ENCODE data around the gene ADTRP. TPM values are rescaled to one million over a fixed set of nuclear protein-coding genes. Genes with fewer than 3 reads are reported as not detected.

Gene ADTRP
- polyA plus RNA-seq, 3 donors from 2014 or later, result not detected

DNA sequence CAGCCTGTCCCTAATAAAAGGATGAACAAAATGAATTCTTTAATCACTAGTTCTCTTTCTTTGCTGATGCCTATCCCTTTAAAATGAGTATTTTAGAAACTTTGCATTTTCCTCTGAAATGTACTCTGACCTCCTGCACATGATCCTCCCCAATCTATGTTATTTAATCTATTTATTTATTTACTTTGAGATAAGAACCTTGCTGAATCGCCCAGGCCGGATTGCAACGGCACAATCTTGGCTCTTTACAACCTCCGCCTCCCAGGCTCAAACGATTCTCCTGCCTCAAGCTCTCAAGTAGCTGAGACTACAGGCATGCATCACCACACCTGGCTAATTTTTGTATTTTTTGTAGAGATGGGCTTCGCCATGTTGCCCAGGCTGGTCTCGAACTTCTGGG, 27.9 kb downstream of the ADTRP start:
- peaks cover 0 to 7% (median 2%) of the 10 kb centered on the region in 3 donors for H3K27me3 Mint-ChIP-seq (ENCODE audit: low read depth in 3 of 3)
- no peak for DNase-seq

DNA sequence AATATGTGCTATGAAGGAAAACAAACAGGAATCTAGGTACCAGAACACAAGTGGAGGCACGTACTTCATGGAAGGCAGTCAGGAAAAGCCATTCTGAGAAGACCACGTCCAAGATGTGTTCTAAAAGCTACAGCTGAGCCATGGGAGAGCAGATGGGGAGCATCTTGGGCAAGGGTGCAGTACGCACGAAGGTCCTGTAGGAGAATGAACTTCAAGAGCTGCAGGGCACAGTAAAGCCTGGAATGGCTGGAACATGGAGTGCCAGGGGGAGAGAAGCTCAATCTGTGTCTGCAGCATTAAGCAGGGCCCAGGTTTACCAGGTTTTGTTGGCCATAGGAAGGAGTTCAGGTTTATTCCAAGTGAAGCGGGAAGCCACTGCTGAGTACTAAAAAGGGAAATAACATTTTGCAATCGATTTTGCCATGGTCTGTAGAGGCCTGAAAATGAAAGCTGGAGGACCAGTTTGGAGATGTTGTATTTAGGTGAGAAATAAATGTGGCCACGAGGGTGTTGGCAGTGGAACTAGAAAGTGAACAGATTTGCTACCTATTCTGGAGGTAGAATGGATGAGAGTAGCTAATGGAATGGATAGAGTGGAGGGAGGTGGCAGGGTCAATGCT, 29.9 kb downstream of the ADTRP start:
- no peaks in the 10 kb centered on the region for H3K4me1 Mint-ChIP-seq
- H3K4me3 Mint-ChIP-seq, result no peak overlapping the region
- no peaks in the 10 kb centered on the region for H3K36me3 Mint-ChIP-seq
- no peak for DNase-seq
- H3K27ac Mint-ChIP-seq, result no peak overlapping the region
- no peaks in the 10 kb centered on the region for H3K9me3 Mint-ChIP-seq
- H3K27me3 Mint-ChIP-seq (ENCODE audit: low read depth in 3 of 3), result peaks cover 0 to 7% (median 2%) of the 10 kb centered on the region in 3 donors

More for the DNA sequence above, 27.9 kb downstream of the ADTRP start:
- no peak overlapping the region for H3K4me3 Mint-ChIP-seq
- H3K4me1 Mint-ChIP-seq, result no peaks in the 10 kb centered on the region
- no peaks in the 10 kb centered on the region for H3K36me3 Mint-ChIP-seq
- H3K27ac Mint-ChIP-seq, result no peak overlapping the region
- H3K9me3 Mint-ChIP-seq, result no peaks in the 10 kb centered on the region

DNA sequence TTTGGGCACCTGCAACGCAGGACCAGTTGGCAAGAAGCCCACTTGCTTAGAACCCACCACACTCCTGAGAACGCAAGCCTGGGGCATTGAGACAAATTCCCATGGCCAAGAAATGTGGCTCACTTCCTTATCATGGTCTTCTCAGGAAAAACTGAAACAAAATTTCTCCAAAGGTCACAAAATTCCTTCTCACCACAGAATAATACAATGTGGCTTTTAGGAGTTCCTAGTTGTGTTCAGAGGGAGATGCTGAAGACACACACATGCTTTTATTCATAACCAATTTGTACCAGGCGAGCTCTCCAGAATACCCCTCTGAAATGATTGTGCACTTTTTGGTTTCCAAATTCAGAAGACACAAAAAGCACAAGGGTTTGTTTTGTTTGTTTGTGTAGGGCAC, 31.6 kb downstream of the ADTRP start:
- Mint-ChIP-seq H3K36me3 (no peaks in the 10 kb centered on the region), H3K4me1 (no peaks in the 10 kb centered on the region), H3K27ac (no peak overlapping the region), H3K9me3 (no peaks in the 10 kb centered on the region), H3K27me3 (ENCODE audit: low read depth in 3 of 3) (peaks cover 2 to 8% (median 3%) of the 10 kb centered on the region in 3 donors), H3K4me3 (no peak overlapping the region)
- DNase-seq, result no peak

DNA sequence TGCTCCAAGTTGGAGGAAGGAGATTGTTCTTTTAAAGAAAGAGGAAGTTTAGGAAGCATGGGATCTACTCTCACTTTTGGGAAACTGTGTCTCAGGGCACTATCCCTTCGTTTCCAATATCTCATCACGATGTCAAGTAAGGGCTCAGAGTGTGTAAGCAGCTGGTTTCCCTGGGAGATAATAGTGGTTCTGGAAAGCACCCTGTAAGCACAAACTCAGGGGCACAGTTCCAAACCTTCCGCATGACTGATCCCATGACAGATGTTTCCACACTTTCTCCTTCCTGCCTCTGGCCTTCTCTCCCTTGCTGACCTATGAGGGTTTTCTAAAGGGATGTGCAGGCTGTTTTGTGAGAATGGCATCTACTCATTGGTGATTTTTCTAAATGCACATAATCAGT, 33.9 kb downstream of the ADTRP start:
- no peaks in the 10 kb centered on the region for H3K4me1 Mint-ChIP-seq
- H3K27me3 Mint-ChIP-seq (ENCODE audit: low read depth in 3 of 3), result peaks cover 4 to 6% (median 5%) of the 10 kb centered on the region in 3 donors
- no peak for DNase-seq
- no peaks in the 10 kb centered on the region for H3K36me3 Mint-ChIP-seq
- no peaks in the 10 kb centered on the region for H3K9me3 Mint-ChIP-seq
- no peak overlapping the region for H3K4me3 Mint-ChIP-seq
- no peak overlapping the region for H3K27ac Mint-ChIP-seq

DNA sequence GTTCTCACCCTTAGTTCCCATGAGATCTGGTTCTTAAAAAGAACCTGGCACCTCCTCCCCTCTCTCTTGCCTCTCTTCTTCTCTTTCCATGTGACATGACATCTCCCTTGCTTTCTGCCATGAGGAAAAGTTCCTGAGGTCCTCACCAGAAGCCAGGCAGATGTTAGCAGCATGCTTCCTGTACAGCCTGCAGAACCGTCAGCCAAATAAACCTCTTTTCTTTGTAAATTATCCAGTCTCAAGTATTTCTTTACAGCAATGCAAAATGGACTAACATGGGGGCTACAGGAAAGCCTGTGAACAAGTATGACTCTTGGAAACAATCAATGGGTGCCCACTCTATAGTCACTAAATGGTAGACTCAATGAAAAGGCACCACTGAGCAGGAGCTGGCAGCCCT, 34.5 kb downstream of the ADTRP start:
- DNase-seq, result no peak
- no peaks in the 10 kb centered on the region for H3K4me1 Mint-ChIP-seq
- no peak overlapping the region for H3K27ac Mint-ChIP-seq
- H3K4me3 Mint-ChIP-seq, result no peak overlapping the region
- peaks cover 4 to 6% (median 5%) of the 10 kb centered on the region in 3 donors for H3K27me3 Mint-ChIP-seq (ENCODE audit: low read depth in 3 of 3)
- H3K36me3 Mint-ChIP-seq, result no peaks in the 10 kb centered on the region
- H3K9me3 Mint-ChIP-seq, result no peaks in the 10 kb centered on the region

DNA sequence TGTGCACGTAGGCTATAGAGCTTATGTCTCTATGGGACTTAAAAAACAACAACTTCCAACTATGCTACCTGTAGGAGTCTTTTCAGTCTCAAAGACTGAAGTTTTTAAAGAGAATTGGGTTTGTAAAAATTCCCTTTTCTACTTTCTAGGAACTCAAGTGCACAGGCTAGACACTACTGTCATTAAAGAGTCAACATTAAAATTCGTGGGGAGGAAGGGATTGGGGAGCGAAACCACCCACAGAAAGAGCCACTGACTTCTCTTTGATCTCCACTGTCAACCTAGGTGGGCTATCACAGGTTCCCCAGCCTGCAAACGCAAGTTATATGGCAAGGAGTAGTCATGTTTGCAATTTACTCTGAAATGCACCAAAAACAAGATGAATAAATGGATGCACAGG, 37.7 kb downstream of the ADTRP start:
- no peaks in the 10 kb centered on the region for H3K4me1 Mint-ChIP-seq
- H3K36me3 Mint-ChIP-seq, result no peaks in the 10 kb centered on the region
- DNase-seq, result no peak

DNA sequence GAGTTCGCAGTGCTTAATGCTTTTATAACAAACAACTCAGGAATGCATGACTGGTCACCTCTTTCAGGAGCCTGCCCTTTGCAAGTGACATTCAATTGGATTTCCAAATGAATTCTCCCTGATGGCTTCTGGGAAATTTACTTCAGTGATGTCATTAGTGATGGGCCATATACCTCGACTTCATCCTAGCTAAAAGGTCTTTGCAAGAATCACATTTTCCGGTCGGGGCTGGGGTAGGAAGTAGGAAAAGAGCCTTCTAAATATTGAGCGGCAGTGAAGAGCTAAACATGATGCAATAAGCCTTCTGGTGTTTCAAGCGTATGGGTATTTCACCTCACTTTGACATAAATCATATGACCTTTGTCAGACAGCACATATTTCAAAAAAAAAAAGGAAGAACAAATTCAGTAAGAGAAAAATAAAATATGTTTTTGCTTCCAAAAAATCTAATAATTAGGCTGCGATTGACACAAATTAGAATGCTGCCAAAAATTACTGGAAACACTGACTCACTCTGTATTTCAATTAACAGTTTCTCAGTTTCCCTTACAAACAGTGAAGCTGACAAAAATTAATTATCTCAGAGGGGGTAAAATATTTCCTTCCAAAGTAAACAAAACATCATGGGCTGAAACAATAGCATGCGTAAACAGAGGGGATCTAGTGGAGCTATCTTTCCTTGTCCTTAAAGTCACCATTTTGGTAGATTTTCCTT, 39.8 kb downstream of the ADTRP start:
- Mint-ChIP-seq H3K27me3 (ENCODE audit: low read depth in 3 of 3) (peaks cover 4 to 12% (median 4%) of the 10 kb centered on the region in 3 donors), H3K9me3 (no peaks in the 10 kb centered on the region), H3K4me1 (no peaks in the 10 kb centered on the region), H3K27ac (no peak overlapping the region), H3K4me3 (no peak overlapping the region), H3K36me3 (no peaks in the 10 kb centered on the region)
- DNase-seq, result no peak

More for the DNA sequence above, 37.7 kb downstream of the ADTRP start:
- peaks cover 4 to 12% (median 5%) of the 10 kb centered on the region in 3 donors for H3K27me3 Mint-ChIP-seq (ENCODE audit: low read depth in 3 of 3)
- no peaks in the 10 kb centered on the region for H3K9me3 Mint-ChIP-seq
- H3K4me3 Mint-ChIP-seq, result no peak overlapping the region
- no peak overlapping the region for H3K27ac Mint-ChIP-seq

DNA sequence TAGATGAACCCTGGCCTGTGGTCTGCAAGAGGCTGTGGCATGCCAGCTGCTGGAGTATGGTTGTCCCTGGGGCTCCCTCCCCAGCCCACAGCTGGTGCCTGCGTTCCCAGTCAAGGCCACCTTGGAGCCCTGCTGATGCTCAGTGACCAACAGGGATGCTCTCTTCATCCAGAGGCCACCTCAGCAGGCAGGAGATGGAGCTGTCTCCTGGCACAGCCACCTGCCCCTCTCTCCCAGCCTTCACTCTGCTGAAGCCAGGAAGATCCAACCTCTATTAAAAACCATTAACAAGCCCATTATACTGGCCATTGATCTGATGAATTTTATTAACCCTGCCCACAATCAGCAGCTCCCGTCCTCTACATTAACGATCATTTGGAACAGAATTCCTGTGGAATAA, 40.4 kb downstream of the ADTRP start:
- Mint-ChIP-seq H3K4me1 (no peaks in the 10 kb centered on the region), H3K9me3 (no peaks in the 10 kb centered on the region), H3K4me3 (no peak overlapping the region), H3K36me3 (no peaks in the 10 kb centered on the region), H3K27me3 (ENCODE audit: low read depth in 3 of 3) (peaks cover 4 to 12% (median 4%) of the 10 kb centered on the region in 3 donors), H3K27ac (no peak overlapping the region)
- no peak for DNase-seq

DNA sequence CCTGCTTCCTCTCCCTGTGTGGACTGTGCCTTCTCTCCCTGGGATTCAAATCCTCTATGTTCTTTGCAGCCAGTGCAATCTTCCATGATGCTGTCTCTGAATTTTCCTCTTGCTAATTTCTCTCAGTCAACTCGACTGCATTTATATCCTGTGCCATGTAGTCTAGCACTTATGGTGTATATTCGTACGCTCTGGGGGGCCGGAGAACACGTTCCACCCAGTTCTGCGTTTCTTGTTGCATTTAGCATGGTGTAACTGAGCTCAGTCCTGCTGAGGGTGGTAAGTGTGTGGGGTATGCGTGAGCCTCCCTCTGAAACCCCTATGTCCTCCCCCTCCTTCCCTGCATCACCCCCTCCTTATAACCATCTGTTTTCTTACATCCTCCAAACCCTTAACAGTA, 42.0 kb downstream of the ADTRP start:
- no peaks in the 10 kb centered on the region for H3K9me3 Mint-ChIP-seq
- DNase-seq, result no peak
- H3K4me1 Mint-ChIP-seq, result no peaks in the 10 kb centered on the region
- no peak overlapping the region for H3K27ac Mint-ChIP-seq
- peaks cover 0 to 15% (median 4%) of the 10 kb centered on the region in 3 donors for H3K27me3 Mint-ChIP-seq (ENCODE audit: low read depth in 3 of 3)
- H3K4me3 Mint-ChIP-seq, result no peak overlapping the region
- H3K36me3 Mint-ChIP-seq, result no peaks in the 10 kb centered on the region

DNA sequence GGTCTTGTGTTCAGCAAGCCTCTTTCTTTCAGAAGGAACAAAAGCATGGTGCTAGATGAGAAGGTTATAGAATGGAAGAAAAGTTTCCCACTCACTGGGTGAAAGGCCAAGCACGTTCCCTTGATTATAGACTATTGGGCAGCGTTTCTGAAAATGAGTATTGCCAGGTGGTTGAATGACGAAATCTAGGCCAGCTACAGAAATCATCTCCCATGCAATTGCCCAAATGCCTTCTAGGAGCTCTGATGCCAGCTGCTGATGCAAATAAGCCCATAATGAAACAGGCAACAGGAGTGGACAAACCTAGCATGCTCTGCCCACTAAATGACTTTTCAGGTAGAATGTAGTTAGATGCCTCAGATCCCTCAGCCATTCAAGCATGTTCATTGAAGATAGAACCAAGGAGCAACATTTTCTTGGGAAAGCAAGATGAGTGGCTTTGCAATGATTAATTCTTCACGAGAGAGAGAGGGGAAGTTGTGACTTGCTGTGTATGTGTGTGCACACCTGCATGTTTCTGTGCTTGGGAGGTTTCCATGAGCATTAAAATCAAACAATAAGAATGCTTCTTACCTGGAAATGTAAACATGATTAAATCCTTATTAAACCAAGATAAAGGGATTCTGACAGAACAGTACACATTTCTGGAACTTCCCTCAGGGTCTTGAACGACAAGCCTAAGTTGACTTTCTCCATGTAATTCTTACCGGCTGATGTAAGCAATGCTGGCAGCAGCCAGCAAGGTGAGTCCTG, 43.6 kb downstream of the ADTRP start:
- H3K4me1 Mint-ChIP-seq, result no peaks in the 10 kb centered on the region
- no peaks in the 10 kb centered on the region for H3K9me3 Mint-ChIP-seq
- no peak for DNase-seq
- peaks cover under 1 to 10% (median 4%) of the 10 kb centered on the region in 3 donors for H3K27me3 Mint-ChIP-seq (ENCODE audit: low read depth in 3 of 3)
- H3K4me3 Mint-ChIP-seq, result no peak overlapping the region
- no peaks in the 10 kb centered on the region for H3K36me3 Mint-ChIP-seq
- H3K27ac Mint-ChIP-seq, result no peak overlapping the region

DNA sequence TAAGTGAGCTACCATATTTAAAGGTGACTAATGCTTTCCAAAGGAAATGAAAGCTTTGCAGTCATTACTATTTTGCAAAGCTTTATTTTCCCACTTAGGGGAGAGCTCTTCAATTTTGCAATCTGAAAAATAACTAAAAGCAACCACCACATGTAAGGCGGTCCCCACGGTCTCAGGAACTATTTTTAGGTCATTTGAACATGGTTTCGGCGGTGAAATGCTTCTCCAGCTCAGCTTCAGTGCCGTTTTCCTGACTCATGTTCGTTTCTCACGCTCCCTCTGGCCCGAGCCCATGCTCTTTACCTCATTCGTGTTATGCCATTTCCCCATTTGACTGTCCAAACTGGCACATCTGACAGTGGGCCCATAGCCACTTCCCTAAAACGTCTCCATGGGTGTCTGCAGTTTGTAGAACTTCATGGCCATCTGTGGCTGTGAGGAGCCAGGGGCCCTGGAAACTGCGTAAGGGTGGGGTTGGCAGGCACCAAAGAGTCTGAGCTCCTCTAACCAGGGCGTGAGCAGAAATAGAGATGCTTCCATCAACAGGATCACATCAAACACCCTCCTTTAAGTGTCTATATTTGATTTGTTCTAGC, 46.5 kb downstream of the ADTRP start:
- no peaks in the 10 kb centered on the region for H3K4me1 Mint-ChIP-seq
- DNase-seq, result peak in 1 of 3 donors; percentile 5
- H3K27me3 Mint-ChIP-seq (ENCODE audit: low read depth in 3 of 3), result peaks cover 3 to 11% (median 4%) of the 10 kb centered on the region in 3 donors
- H3K27ac Mint-ChIP-seq, result no peak overlapping the region
- H3K4me3 Mint-ChIP-seq, result no peak overlapping the region
- no peaks in the 10 kb centered on the region for H3K36me3 Mint-ChIP-seq
- no peaks in the 10 kb centered on the region for H3K9me3 Mint-ChIP-seq

DNA sequence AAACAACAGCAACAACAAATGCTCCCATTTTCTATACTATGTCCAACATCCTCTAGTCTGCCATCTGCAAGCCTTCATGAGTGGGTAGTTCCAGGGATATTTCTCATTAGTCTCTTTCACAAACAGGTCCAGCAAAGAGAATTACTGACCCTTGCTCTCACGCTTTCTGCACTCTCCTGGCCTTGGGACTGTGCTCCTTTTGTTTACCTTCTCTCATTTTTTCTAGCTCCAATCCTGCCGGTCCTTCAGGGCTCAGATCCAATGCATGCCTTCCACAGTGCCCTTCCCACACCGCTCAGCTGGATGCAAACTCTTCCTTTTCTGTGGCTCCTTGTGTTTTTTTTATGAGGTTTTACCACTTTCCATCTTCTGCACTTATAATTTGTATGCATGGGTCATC, 47.2 kb downstream of the ADTRP start:
- Mint-ChIP-seq H3K4me3 (no peak overlapping the region), H3K27ac (no peak overlapping the region), H3K36me3 (no peaks in the 10 kb centered on the region), H3K4me1 (no peaks in the 10 kb centered on the region), H3K27me3 (ENCODE audit: low read depth in 3 of 3) (peaks cover 3 to 11% (median 3%) of the 10 kb centered on the region in 3 donors), H3K9me3 (no peaks in the 10 kb centered on the region)
- DNase-seq, result no peak

DNA sequence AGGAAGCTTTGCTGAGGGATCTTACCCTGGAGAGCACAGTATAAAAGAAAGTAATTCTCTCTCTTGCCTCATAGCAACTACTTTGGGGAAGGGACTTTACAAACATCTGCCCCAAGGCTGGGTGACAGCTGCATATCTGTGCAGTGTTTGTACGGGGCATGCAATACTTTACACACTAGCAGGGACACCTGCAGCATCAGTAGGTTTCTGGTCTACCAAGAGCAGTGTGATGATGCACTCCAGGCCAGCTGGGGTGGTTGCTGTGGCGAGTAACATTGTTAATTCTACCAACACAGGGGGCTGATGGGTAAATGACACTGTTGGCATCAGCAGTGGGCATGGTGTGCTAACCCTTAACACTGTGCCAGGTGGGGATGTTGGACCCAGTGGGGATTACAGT, 48.0 kb downstream of the ADTRP start:
- Mint-ChIP-seq H3K4me1 (no peaks in the 10 kb centered on the region), H3K27me3 (ENCODE audit: low read depth in 3 of 3) (peaks cover 4 to 7% (median 6%) of the 10 kb centered on the region in 3 donors), H3K36me3 (no peaks in the 10 kb centered on the region), H3K27ac (no peak overlapping the region), H3K4me3 (no peak overlapping the region), H3K9me3 (no peaks in the 10 kb centered on the region)
- DNase-seq, result no peak

DNA sequence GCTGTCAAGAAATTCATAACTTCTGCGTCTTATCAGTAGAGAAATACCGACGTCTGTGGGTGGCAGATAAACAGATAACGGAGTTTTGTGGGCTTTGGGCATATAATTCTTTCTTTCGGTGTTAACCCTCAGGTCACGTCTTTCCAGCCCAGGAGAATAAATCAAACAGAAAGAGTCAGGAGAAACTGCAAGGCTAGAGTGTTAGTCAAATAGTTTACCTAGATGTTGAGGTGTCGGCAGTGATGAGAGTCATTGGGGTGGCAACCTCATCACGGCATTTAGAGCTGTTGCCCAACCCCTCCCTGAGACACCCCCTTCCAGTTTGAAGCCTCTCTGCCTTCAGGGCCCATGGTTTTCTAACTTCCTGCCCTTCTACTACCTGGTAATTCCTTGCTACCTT, 49.5 kb downstream of the ADTRP start:
- no peaks in the 10 kb centered on the region for H3K9me3 Mint-ChIP-seq
- no peaks in the 10 kb centered on the region for H3K36me3 Mint-ChIP-seq
- no peak overlapping the region for H3K4me3 Mint-ChIP-seq
- no peak for DNase-seq
- H3K27me3 Mint-ChIP-seq (ENCODE audit: low read depth in 3 of 3), result peaks cover 4 to 7% (median 6%) of the 10 kb centered on the region in 3 donors
- no peaks in the 10 kb centered on the region for H3K4me1 Mint-ChIP-seq
- no peak overlapping the region for H3K27ac Mint-ChIP-seq
